IPS-NIHi11 (cell line): ENCODE data around the gene LYPD4.
"Not testable (repeated sequence)": the region's sequence is repeated elsewhere in the genome, so short reads cannot be mapped to it uniquely, and the experiment has no call there.

Experiments used
- DNase-seq: peaks from one replicate; pipeline ENCODE4 v3.0.0; 2012; ENCODE audit warnings: mixed read lengths, low spot score

The LYPD4 gene, protein sequence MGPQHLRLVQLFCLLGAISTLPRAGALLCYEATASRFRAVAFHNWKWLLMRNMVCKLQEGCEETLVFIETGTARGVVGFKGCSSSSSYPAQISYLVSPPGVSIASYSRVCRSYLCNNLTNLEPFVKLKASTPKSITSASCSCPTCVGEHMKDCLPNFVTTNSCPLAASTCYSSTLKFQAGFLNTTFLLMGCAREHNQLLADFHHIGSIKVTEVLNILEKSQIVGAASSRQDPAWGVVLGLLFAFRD

DNA sequence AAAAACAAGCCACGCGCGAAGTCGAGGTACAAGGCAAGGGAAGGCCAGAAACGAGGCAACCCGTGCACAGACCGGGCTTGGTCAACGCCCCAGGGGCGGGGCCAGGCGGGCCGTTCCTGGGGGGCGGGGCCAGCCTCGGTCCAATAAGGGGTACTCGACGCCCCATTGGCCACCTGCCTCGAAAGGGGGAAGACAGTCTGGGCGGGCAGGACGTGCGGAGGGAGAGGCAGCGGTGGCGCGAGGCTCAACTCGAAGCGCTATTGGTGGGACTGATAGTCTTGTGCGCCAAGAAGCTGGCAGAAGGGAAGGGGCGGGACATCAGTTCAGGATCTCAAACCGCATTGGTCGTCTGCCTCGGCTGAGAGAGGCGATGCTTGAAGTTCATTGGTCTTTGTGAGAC, at the start of gene LYPD4:
Gene LYPD4, minus strand, starts transcription at position 83 of the 400 bp plus-strand sequence. CDS start 5,398 bp downstream, outside the sequence.
- peak; percentile 62 for DNase-seq

- peak; percentile 56 for DNase-seq
Measured at GRCh38 chr19:41893899-41894298, 49.4 kb upstream of the LYPD4 start.

- no peak for DNase-seq
Measured at GRCh38 chr19:41892173-41892902, 47.9 kb upstream of the LYPD4 start.

DNA sequence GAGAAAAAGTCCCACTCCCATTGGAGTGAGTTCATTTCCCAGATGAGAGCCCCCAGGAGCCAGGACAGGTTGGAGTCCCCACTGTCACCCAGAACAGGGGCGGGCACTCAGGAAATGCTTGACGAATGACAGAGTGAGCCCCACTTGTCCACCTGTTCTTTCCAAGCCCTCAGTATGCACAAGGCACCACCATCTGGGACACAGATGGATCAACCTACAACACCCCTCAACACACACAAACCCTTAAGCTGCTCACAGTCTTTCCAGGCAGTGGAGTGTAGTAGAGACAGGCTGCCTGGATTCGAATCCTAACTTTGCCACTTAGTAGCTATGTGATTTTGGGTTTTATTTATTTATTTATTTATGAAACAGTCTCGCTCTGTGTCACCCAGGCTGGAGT, 46.5 kb upstream of the LYPD4 start:
- no peak for DNase-seq

GRCh38 chr19:41889896-41890295, 45.4 kb upstream of the LYPD4 start:
- no peak for DNase-seq

DNA sequence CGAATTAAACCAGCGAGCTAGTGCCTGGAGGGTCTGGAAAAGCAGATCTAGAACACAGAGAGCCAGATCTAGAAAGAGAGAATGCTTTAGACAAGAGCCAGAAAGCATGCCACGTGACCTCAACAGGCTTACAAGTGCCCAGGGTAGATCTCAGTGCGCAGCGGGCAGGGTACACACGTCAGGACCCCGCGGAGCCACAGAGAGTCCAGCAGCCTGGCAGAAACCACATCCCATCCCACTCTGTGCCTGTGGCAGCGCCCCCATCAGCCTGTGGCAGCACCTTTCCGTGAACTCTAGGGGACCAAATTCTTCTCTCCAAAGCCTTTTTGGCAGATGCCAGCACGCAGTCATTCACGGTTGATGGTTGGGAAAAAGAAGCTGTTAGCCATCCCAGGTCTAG, 44.4 kb upstream of the LYPD4 start:
- no peak for DNase-seq

DNA sequence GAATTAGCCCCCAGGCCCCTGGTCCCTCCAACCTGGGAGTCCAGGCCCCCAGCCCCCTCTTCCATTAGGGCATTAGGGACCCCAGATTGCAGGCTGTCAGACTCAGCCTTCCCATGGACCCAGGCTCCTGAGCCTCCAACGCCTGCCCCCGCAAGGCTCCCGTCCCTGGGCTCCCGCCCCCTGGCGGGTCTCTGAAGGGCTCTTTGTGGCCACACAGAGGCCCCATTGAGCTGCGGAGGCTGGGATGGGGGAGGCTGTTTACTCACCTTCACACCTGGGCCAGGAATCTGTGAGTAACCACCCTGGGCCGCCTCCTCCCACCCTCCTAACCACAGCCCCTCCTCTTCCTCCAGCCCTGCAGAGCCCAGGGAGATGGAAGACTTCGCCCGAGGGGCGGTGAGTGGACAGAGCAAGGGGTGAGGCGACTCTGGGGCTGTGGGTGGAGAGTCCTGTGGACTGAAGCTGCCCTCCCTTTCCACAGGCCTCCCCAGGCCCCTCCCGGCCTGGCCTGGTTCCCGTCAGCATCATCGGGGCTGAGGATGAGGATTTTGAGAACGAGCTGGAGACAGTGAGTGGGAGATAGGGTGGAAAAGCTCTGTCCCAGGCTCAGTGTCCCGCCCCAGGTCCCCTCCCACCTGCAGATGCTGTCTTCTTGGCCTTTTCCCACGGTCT, 43.4 kb upstream of the LYPD4 start:
- peak; percentile 77 for DNase-seq

- DNase-seq = no peak
Measured at GRCh38 chr19:41886761-41887710, 42.6 kb upstream of the LYPD4 start.

DNA sequence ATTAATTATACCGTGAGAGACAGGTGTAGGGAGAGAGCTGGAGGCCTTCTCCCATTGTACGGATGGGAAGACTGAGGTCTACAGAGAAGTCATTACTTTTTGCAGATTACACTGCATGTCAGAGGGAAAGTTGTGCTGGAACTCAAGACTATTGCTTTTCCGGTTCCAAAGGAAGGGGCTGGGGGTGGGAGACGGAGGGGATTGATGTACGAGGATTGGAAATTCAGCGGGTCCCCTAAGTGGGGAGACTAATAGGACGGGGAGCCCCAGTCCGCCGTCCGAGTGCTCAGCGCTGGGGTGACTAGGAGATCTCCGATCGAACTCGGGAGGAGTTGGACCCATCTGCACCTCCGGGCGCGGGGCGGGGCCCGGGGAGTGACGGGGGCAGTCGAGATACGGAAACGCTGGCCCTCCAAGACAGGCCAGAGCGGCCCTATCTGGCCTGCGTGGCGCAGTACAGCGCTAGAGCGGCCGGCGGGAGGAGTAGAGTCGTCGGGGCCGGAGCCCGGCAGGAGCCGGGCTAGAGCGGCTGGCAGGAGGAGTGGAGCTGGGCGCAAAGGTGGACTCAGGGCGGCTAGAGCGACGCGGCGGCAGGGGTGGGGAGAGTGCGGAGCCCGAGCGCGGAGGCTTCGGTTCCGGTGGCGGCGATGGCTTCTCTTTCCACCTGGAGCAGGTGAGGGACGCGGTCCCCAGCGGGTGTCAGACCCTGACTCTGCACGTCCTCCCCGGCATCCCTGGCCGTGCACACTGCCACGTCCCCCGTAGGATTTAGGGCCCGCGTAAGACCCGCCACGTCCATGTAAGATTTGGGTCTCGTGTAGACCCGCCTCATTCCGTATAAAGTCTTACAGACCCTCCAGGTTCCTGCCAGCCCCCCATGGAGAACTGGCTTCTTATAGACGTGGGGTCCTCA, 39.6 kb upstream of the LYPD4 start:
- DNase-seq = peak; percentile 99

DNA sequence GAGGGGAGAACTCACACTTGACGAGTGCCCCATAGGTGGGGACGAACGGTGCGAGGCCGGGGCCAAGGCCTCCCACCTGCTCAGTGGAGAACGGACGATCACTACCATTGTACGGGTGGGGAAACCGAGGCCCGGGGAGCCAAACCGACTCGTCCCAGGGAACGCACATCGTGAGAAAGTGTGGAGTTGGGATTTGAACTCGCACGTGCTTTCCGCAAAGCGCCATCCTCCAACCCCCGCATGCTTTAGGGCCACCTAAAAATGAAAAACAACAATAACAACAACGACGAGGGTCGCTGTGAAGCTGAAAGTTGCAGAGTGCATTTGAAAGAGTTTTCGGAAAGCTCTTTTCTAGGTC, 39.0 kb upstream of the LYPD4 start:
- DNase-seq = no peak

DNA sequence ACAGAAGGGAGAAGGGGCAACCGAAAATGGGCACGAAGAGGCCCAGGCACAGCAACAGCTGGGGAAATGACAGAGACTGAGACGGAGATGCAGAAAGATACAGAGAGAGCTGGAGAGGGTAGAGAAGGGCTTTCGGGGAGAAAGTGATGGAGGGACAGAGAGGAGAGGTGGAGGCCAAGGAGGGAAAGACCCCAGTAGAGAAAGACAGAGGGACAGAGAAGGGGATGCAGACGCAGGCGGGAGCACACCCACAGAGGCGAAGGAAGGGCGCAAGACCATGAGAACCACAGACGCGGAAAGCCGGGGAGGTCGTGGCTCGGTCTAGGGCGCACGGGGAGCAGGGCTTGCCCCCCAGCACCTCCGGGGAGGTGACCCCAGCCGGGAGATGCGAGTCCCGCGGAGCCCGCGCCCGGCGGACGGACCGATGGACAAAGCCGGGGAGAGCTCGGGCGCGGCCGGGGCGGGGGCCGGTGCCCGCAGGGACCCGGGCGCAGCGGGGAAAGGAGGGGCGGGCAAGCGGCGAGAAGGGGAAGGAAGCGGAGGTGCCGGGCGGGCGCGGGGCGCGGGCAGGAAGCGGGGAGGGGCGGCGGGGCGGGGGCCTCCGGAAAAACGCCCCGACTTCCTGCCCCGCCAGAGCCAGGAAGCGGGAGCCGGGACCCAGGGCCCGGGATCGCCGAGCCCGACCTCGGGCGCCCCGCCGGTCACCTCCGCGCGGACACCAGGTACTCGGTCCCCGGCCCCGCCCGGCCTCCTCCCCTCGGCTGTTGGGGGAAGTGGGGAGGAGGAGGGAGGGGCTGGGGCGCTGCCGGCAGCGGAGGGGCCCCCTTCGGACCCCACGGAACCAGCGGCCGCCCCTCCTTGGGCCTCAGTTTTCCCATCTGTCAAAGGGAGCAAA, 38.3 kb upstream of the LYPD4 start, which contains the start of gene ARHGEF1:
Gene ARHGEF1, plus strand, starts transcription at position 617 of the 895 bp plus-strand sequence. CDS start 4,899 bp downstream, outside the sequence.
- DNase-seq = peak; percentile 83

DNA sequence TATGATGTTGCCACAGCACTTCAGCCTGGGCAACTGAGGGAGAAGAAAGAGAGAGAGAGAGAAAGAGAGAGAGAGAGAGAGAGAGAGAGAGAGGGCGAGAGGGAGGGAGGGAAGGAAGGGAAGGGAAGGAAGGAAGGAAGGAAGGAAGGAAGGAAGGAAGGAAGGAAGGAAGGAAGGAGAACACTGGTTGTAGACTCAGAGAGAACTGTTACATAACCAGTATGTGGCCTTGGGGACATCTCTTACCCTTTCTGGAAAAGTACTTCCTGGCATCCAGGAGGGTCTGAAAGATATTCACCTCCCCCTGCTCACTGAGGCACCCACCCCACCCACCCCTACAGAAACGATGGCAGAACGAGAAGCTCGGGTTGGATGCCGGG, 35.8 kb upstream of the LYPD4 start:
- no peak for DNase-seq

- DNase-seq = no peak
Measured at GRCh38 chr19:41879670-41880328, 35.3 kb upstream of the LYPD4 start.

DNA sequence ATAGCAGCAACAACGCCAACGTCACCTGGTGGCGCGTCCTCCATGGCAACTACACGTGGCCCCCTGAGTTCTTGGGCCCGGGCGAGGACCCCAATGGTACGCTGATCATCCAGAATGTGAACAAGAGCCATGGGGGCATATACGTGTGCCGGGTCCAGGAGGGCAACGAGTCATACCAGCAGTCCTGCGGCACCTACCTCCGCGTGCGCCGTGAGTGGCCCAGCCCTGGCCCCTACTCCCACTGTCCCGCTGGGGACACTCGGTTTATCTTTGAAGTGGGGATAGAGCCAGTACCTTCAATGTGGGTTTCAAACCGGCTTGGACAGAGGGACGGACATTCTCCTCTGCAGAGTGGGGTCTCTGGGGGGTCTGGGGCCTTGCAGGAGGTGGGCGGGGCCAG, 34.6 kb upstream of the LYPD4 start:
- DNase-seq = no peak

GRCh38 chr19:41877916-41878905, 33.7 kb upstream of the LYPD4 start:
- DNase-seq = no peak

- no peak for DNase-seq
Measured at GRCh38 chr19:41876847-41877832, 32.7 kb upstream of the LYPD4 start, which contains the start of gene CD79A. CD79A (plus strand) TSS chr19:41877279; CDS start chr19:41877305, 26 bp downstream.

GRCh38 chr19:41875973-41876372, 31.5 kb upstream of the LYPD4 start:
- not testable (repeated sequence) for DNase-seq
